Thyroid gland (tissue), 4 donors: ENCODE data around the gene BRINP3.

ENCODE experiments used
- CTCF ChIP-seq, 6 experiments: fragments of 200-600 bp in 3 of 6; fragments of 450-650 bp in 3 of 6; sonication (generic) in 3 of 6; IDR thresholded peaks; one replicate each; pipeline ENCODE4 v1.5.1; 2016 to 2019; ENCODE audit warnings: antibody characterized with exemption in 6 of 6, mild to moderate bottlenecking in 2 of 6, inconsistent platforms in 1 of 6, moderate library complexity in 1 of 6
- POLR2A ChIP-seq, 2 donors: fragments of 450-650 bp; IDR thresholded peaks; one replicate each; pipeline ENCODE4 v1.6.1; 2017; ENCODE audit warnings: antibody characterized with exemption in 2 of 2, mild to moderate bottlenecking in 2 of 2, moderate library complexity in 1 of 2

DNA sequence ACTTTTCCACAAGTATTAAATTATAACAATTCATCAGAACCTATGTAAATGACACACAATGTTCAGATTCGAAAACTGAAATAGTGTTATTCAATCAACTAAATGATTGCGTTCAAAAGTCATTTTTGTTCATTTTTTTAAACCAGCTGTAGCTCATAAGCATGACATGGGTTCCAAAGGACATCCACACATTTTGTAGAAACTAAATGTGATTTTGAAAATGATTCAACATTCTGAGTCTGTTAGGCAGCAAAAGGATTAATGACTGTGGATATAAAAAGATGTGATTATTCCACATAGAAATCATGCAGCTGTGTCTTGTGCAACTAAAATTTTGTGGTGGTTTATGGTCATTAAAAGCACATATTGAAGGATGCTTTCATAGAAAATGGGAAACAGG lies 204.5 kb downstream of the BRINP3 start:
- no peak for TF ChIP-seq CTCF (IDR thresholded peaks at IDR 0.05)
- no peak for TF ChIP-seq POLR2A (IDR thresholded peaks at IDR 0.05)
